ENCODE results near the gene CEP72.

DNA sequence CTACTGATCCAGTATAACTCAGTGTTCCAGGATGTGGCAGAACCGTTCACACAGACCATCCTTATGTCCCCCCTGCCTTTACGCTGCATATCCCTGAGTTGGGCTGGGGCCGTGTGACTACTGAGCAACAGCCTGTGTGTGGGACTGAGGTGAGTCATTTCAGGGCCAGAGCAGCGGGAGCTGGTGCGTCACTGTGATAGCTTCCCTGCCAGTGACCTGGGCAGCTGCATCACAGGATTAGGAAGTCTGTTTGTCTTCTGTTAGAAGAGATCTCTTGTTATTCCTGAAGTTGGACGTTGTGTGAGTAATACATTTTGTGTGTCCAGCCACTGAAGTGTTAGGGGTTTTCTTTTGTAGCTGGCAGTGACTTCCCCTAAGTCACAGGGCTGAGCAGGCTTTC, 45.4 kb downstream of the CEP72 start:
- TF ChIP-seq, protein P1, sequence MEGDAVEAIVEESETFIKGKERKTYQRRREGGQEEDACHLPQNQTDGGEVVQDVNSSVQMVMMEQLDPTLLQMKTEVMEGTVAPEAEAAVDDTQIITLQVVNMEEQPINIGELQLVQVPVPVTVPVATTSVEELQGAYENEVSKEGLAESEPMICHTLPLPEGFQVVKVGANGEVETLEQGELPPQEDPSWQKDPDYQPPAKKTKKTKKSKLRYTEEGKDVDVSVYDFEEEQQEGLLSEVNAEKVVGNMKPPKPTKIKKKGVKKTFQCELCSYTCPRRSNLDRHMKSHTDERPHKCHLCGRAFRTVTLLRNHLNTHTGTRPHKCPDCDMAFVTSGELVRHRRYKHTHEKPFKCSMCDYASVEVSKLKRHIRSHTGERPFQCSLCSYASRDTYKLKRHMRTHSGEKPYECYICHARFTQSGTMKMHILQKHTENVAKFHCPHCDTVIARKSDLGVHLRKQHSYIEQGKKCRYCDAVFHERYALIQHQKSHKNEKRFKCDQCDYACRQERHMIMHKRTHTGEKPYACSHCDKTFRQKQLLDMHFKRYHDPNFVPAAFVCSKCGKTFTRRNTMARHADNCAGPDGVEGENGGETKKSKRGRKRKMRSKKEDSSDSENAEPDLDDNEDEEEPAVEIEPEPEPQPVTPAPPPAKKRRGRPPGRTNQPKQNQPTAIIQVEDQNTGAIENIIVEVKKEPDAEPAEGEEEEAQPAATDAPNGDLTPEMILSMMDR (IDR thresholded peaks at IDR 0.05) = no peak
- no peak for TF ChIP-seq EZH2phosphoT487 (IDR thresholded peaks at IDR 0.05)
